Measurements from ENCODE around the gene NBEAL1.
"Not testable (repeated sequence)": the region's sequence is repeated elsewhere in the genome, so short reads cannot be mapped to it uniquely, and the experiment has no call there.

Gene NBEAL1

GRCh38 chr2:203201426-203201825 lies 186.8 kb downstream of the NBEAL1 start:
- no peak for DNase-seq (ENCODE audit: low read depth in 2 of 3, low spot score in 1 of 3)

GRCh38 chr2:203209538-203209937 lies 194.9 kb downstream of the NBEAL1 start:
- no peak for DNase-seq (ENCODE audit: low read depth in 2 of 3, low spot score in 1 of 3)

GRCh38 chr2:203225423-203226039 lies 210.9 kb downstream of the NBEAL1 start:
- DNase-seq (ENCODE audit: low read depth in 2 of 3, low spot score in 1 of 3) = peak in 1 of 3 donors; percentile 20

GRCh38 chr2:203229674-203230073 lies 215.0 kb downstream of the NBEAL1 start:
- not testable (repeated sequence) for DNase-seq (ENCODE audit: low read depth in 2 of 3, low spot score in 1 of 3)

GRCh38 chr2:203237346-203238238 lies 222.9 kb downstream of the NBEAL1 start:
- no peak for DNase-seq (ENCODE audit: low read depth in 2 of 3, low spot score in 1 of 3)

GRCh38 chr2:203238292-203238703 lies 223.6 kb downstream of the NBEAL1 start:
- no peak for DNase-seq (ENCODE audit: low read depth in 2 of 3, low spot score in 1 of 3)

GRCh38 chr2:203238704-203239526 lies 224.2 kb downstream of the NBEAL1 start, which contains the start of gene CYP20A1:
Gene CYP20A1, plus strand, starts transcription at chr2:203239018. Its CDS starts 45 bp downstream, at chr2:203239063.
- peak; percentile 94 to 98 (median 95) for DNase-seq (ENCODE audit: low read depth in 2 of 3, low spot score in 1 of 3)

- DNase-seq (ENCODE audit: low read depth in 2 of 3, low spot score in 1 of 3) = no peak
Measured at GRCh38 chr2:203240491-203240890, 225.8 kb downstream of the NBEAL1 start.

GRCh38 chr2:203242518-203242917 lies 227.8 kb downstream of the NBEAL1 start:
- DNase-seq (ENCODE audit: low read depth in 2 of 3, low spot score in 1 of 3) = no peak

GRCh38 chr2:203246646-203247045 lies 232.0 kb downstream of the NBEAL1 start:
- no peak for DNase-seq (ENCODE audit: low read depth in 2 of 3, low spot score in 1 of 3)

- DNase-seq (ENCODE audit: low read depth in 2 of 3, low spot score in 1 of 3) = no peak
Measured at GRCh38 chr2:203252818-203253217, 238.1 kb downstream of the NBEAL1 start.

- not testable (repeated sequence) for DNase-seq (ENCODE audit: low read depth in 2 of 3, low spot score in 1 of 3)
Measured at GRCh38 chr2:203253422-203254095, 238.9 kb downstream of the NBEAL1 start.

- no peak for DNase-seq (ENCODE audit: low read depth in 2 of 3, low spot score in 1 of 3)
Measured at GRCh38 chr2:203261326-203262159, 246.9 kb downstream of the NBEAL1 start.

All from stimulated activated CD4-positive, alpha-beta T cell treated with anti-CD3 and anti-CD28 coated beads, Interleukin-12 subunit alpha, Interleukin-12 subunit beta, amount 100 ng/mL, for 48 hours (primary cell).